Gastrocnemius medialis (tissue), 4 donors: ENCODE results near the gene NAA60.

Source experiments
- POLR2A ChIP-seq, 2 donors: fragments of 450-650 bp; IDR thresholded peaks; one replicate each; pipeline ENCODE4 v1.6.1; 2017; ENCODE audit warnings: antibody characterized with exemption in 2 of 2, mild to moderate bottlenecking in 2 of 2, moderate library complexity in 2 of 2
- TF ChIP-seq, protein P1 (sequence below), 5 experiments: fragments of 450-650 bp in 3 of 5; fragments of 200-600 bp in 2 of 5; sonication (generic) in 2 of 5; IDR thresholded peaks in 4 of 5; conservative IDR thresholded peaks in 1 of 5; 1 replicate in 4 of 5; 2 replicates in 1 of 5; pipeline ENCODE4 v1.5.1; 2016 to 2019; ENCODE audit warnings: antibody characterized with exemption in 5 of 5, mild to moderate bottlenecking in 3 of 5, moderate library complexity in 3 of 5

DNA sequence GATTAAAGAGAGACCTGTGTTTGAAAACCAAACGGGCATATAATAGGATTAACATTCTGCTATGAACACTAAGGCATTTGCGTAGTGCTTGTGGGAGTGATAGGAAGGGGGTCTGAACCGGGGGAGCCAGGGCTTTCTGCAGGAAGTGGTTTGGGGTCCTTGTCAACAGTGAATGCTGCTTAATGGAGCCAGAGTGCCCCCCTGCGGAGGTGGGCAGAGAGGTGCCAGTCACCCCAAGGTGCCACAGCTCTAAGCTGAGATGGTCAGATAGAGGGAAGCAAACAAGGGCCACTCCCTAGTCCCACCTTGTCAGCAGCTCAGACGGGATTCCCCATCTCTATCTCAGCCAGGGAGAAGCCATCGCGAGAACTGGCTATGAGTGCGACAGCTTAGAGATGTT, 17.7 kb downstream of the NAA60 start:
- no peak for TF ChIP-seq POLR2A (IDR thresholded peaks at IDR 0.05)
- TF ChIP-seq, protein P1, sequence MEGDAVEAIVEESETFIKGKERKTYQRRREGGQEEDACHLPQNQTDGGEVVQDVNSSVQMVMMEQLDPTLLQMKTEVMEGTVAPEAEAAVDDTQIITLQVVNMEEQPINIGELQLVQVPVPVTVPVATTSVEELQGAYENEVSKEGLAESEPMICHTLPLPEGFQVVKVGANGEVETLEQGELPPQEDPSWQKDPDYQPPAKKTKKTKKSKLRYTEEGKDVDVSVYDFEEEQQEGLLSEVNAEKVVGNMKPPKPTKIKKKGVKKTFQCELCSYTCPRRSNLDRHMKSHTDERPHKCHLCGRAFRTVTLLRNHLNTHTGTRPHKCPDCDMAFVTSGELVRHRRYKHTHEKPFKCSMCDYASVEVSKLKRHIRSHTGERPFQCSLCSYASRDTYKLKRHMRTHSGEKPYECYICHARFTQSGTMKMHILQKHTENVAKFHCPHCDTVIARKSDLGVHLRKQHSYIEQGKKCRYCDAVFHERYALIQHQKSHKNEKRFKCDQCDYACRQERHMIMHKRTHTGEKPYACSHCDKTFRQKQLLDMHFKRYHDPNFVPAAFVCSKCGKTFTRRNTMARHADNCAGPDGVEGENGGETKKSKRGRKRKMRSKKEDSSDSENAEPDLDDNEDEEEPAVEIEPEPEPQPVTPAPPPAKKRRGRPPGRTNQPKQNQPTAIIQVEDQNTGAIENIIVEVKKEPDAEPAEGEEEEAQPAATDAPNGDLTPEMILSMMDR (IDR thresholded peaks at IDR 0.05 in 4 of 5, conservative IDR thresholded peaks at IDR 0.05 in 1 of 5) = no peak
